Activated effector memory CD4-positive, alpha-beta T cell treated with Interleukin-2 at 50 U/mL for 16 hours (primary cell): ENCODE measurements around the gene ALKBH8.
A peak's percentile ranks its signal among the peaks of the same experiment; 100 is the strongest.
"Not testable (repeated sequence)": the region's sequence is repeated elsewhere in the genome, so short reads cannot be mapped to it uniquely, and the experiment has no call there.

ENCODE experiments used
- DNase-seq: peaks from one replicate; pipeline ENCODE4 v3.0.0-alpha.2; 2020

ALKBH8 gene

DNA sequence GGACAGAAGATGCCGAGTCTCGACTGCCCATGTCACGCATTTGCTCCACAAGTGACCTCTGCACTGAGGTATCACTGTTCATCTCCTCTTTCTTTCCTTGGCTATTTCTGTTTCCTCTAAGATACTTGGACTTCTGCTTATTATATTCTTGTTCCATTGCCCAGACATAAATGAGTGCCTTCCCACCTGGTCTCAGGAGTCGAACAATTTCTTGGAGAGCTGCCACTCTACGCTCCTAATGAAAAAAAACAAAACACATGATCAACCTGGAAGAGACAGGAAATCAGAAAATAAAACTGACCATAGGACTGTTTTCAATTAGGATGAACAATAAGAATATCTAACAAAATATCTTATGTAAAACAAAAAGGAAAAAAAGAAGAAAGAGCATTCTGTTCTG is 60.6 kb downstream of the ALKBH8 start:
- no peak for DNase-seq

DNA sequence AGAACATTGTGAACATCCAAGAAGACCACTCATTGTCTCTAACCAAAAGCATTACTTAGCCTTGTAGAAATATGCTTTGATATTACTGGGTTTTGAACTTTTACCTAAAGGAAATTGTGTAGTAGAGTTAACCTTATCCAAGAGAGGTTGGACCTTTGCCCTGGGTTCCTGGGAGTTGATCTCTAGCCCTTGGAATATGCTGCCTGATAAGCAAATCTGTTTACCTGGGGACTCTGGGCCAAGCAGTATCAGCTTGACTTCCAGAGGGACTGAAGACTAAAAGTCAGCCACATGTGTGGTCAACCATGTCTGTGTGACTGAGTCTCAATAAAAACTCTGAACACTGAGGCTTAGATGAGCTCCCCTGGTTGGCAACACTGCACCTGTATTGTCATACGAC is 63.8 kb downstream of the ALKBH8 start:
- no peak for DNase-seq

DNA sequence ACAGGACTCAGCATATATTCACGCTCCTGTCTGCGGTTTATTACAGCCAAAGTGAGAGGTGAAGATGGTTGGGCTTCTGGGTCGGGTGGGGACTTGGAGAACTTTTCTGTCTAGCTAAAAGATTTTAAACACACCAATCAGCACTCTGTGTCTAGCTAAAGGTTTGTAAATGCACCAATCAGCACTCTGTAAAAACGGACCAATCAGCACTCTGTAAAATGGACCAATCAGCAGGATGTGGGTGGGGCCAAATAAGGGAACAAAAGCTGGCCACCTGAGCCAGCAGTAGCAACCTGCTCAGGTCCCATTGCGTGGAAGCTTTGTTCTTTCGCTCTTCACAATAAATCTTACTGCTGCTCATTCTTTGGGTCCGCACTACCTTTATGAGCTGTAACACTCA is 68.2 kb downstream of the ALKBH8 start:
- not testable (repeated sequence) for DNase-seq

DNA sequence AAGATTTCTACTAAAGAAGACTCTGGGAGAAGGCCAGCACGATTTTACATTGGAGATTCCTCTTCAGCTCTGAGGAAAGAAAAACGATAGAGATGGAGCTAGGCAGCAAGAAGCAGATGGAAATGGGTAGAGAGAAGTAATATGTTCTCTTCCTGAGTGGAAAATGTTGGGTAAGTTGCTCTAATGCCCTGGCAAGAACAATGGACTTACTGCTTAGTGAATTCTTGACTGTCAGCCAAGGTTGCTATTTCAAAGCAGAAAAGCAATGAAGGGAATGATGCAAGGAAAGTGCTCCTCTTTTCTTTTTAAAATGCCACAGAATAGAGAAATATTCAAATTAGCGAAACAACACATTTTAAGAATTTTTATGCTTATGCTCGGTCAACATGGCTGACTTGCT is 69.5 kb downstream of the ALKBH8 start:
- no peak for DNase-seq

DNA sequence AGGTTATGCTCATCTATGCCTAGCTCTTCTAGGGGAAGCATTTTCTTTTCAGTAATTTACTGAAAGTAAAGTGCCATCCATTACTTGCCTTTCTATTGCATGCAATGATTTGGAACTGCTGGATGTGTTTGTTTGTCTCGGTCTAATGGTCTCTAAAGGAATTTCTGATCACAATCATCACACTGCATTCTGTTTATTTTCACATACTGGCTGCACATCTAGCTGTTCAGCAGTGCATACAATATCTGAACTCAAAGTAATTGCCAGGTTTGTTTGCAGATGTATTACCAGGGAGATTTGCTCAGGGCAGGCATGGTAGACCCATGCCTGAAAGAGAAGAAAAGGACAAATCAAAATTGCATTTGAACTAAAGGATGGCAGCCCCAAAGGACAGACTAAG is 71.5 kb downstream of the ALKBH8 start:
- no peak for DNase-seq

- DNase-seq = no peak
Observed at GRCh38 chr11:107493117-107493516, 72.4 kb downstream of the ALKBH8 start.

DNA sequence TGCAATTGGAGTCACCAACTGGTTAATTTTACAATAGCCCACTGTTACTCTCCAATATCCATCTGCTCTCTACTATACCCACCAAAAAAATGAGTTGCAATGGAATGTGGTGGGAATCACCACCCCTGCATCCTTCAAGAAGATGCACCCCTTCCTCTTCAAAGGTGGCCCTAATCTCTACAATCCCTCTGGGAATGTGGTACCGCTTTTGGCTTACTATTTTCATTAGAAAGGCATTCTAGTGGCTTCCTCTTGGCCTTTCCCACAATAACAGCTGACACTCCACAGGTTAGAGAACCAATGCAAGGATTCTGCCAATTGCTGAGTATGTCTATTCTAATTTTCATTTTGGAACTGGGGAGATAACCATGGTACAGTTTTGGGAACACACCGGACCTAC is 74.7 kb downstream of the ALKBH8 start:
- DNase-seq = no peak

DNA sequence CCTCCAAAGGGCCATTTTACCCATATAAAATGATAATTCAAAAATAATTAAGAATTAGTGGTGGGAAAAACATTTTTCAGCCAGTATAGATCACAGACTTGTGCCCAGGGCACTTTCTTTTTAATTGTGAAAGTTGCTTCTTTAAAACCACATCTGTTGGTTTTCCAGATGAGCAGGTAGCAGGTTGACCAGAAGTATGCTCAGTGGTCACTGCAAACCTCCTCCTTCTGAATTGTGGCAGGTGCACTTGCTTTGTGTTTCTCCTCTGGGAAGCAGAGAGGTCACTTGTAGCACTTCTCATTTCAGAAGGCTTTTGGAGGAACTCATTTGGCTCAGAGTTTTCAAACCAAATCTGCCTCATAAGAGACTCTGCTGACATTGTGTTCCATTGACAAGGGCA is 83.3 kb downstream of the ALKBH8 start:
- DNase-seq = no peak

DNA sequence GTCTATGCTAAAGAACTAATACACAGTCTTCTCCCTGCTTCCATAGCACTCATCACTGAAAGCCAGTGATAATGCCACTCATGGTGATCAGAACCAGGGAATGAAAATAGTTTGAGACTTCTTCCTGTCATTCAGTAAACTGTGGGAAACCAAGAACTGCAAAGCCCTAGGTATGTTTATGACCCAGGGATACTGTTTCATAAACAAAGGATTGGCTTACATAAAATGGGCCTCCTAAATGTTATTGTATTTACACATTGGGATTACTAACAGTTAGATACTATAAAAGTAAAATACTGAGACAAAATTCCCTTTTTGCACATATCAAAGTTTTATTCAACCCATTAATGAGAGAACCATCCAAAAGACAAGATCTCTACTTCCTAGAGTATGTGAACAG is 86.6 kb downstream of the ALKBH8 start:
- no peak for DNase-seq

GRCh38 chr11:107477820-107478219 is 87.7 kb downstream of the ALKBH8 start:
- no peak for DNase-seq

- no peak for DNase-seq
Observed at GRCh38 chr11:107473792-107474191, 91.7 kb downstream of the ALKBH8 start.

- DNase-seq = no peak
Observed at GRCh38 chr11:107472966-107473365, 92.6 kb downstream of the ALKBH8 start.

- DNase-seq = no peak
Observed at GRCh38 chr11:107468596-107468995, 96.9 kb downstream of the ALKBH8 start.

DNA sequence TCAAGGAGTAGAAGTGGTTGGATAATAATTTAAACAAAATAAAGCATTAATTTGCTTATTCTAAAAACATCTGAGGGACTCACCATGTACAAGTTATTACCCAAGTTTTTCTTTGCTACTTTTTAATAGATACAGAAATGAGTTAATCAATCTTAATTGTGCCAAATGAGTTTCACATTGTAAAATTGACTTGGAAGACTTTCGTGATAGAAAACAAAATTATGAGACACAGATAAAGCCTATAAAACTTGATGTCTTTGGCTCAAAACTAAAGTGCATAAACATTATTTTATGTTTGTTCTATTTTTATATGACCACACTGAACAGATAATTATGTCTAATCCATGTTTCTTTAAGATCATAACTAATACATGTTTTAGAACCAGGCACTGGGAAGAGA is 97.8 kb downstream of the ALKBH8 start:
- DNase-seq = no peak

GRCh38 chr11:107466275-107466866 is 99.2 kb downstream of the ALKBH8 start:
- DNase-seq = not testable (repeated sequence)

- peak; percentile 83 for DNase-seq
Observed at GRCh38 chr11:107457558-107458271, 107.8 kb downstream of the ALKBH8 start, which contains the start of gene CWF19L2. TSS of gene CWF19L2 (minus strand) at chr11:107457825. CDS start at chr11:107457816, 9 bp downstream.

DNA sequence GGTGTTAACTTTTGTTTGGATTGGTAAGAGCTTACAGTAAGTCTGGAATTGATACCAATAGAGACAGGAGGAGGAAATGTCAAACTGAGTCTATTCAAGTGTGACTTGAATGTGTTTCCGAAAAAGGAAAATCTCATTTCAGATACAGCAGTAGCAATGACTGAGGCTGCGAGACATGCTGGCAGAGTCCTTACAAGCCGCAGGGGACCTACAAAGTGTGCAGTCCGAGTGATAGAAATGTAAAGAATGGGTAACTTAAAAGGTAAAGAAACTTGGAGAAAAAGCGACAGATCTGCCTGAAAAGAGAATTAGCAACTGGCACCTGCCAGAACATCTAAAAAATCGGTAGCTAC is 108.4 kb downstream of the ALKBH8 start:
- no peak for DNase-seq

- DNase-seq = no peak
Observed at GRCh38 chr11:107453594-107454286, 111.8 kb downstream of the ALKBH8 start.
